Spleen (tissue), 7 donors: ENCODE results near the gene MYOZ2.

ENCODE experiments used
- POLR2A ChIP-seq, 3 donors: fragments of 450-650 bp; IDR thresholded peaks; one replicate each; pipeline ENCODE4 v1.5.1; 2017; ENCODE audit warnings: antibody characterized with exemption in 3 of 3, mild to moderate bottlenecking in 1 of 3
- POLR2AphosphoS5 ChIP-seq, 3 donors: sonication (generic); formaldehyde crosslinking; IDR thresholded peaks; one replicate each; pipeline ENCODE4 v1.5.1; 2017; ENCODE audit warnings: antibody characterized with exemption in 3 of 3
- TF ChIP-seq, protein P1 (sequence below), 11 experiments: fragments of 200-600 bp in 7 of 11; fragments of 450-650 bp in 4 of 11; sonication (generic) in 4 of 11; IDR thresholded peaks in 8 of 11; conservative IDR thresholded peaks in 3 of 11; 1 replicate in 7 of 11; 2 replicates in 4 of 11; pipeline versions ENCODE4 v1.4.0 to v1.8.0; 2016 to 2021; ENCODE audit warnings: antibody characterized with exemption in 11 of 11, inconsistent platforms in 4 of 11, mild to moderate bottlenecking in 1 of 11
- donor health status: DM: no; HTN: no; CAD: no; lungs with moderate emphysema.
- donor health status: DM: no; HTN: no; CAD: no.
- donor health status: DM: no; HTN: no; CAD: no.

DNA sequence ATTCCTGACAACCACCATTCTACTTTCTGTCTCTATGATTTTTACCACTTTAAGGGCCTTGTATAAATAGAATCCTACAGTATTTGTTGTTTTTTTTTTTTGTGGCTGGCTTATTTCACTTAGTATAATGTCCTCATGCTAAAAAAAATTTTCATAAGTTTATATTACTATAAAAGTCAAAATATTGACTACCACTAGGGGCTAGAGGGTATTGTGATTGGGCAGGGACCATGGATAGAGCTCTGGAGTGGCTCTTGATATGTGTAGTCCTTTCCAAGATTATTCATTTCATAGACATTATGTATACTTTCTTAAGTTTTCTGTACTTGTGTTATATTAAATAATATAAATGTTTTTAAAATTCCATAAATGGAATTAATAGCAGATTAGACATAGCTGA lies 34.6 kb downstream of the MYOZ2 start:
- TF ChIP-seq POLR2AphosphoS5 (IDR thresholded peaks at IDR 0.05) = no peak
- TF ChIP-seq POLR2A (IDR thresholded peaks at IDR 0.05) = no peak
- TF ChIP-seq, protein P1, sequence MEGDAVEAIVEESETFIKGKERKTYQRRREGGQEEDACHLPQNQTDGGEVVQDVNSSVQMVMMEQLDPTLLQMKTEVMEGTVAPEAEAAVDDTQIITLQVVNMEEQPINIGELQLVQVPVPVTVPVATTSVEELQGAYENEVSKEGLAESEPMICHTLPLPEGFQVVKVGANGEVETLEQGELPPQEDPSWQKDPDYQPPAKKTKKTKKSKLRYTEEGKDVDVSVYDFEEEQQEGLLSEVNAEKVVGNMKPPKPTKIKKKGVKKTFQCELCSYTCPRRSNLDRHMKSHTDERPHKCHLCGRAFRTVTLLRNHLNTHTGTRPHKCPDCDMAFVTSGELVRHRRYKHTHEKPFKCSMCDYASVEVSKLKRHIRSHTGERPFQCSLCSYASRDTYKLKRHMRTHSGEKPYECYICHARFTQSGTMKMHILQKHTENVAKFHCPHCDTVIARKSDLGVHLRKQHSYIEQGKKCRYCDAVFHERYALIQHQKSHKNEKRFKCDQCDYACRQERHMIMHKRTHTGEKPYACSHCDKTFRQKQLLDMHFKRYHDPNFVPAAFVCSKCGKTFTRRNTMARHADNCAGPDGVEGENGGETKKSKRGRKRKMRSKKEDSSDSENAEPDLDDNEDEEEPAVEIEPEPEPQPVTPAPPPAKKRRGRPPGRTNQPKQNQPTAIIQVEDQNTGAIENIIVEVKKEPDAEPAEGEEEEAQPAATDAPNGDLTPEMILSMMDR (IDR thresholded peaks at IDR 0.05 in 8 of 11, conservative IDR thresholded peaks at IDR 0.05 in 3 of 11) = no peak
